ENCODE measurements around the gene TDP1. TPM values are rescaled to one million over a fixed set of nuclear protein-coding genes. Genes with fewer than 3 reads are reported as not detected.

Gene TDP1
- total RNA-seq, 4 donors from 2014 or later, result 7.5 to 9.7 (median 8.4) TPM

GRCh38 chr14:90034835-90035525 is 79.3 kb downstream of the TDP1 start:
- TF ChIP-seq POLR2AphosphoS5 (IDR thresholded peaks at IDR 0.05) (no peak), CTCF (IDR thresholded peaks at IDR 0.05) (no peak), EP300 (IDR thresholded peaks at IDR 0.05) (no peak), POLR2A (IDR thresholded peaks at IDR 0.05; ENCODE audit: low read depth) (no peak)
- Histone ChIP-seq H3K36me3 (peaks cover 6 to 59% (median 21%) of the 10 kb centered on the region in 4 donors), H3K27ac (replicated peaks in 1 of 4) (no peak overlapping the region), H3K9me3 (no peaks in the 10 kb centered on the region), H3K4me1 (no peaks in the 10 kb centered on the region), H3K4me3 (no peak overlapping the region), H3K27me3 (no peaks in the 10 kb centered on the region)
- intact Hi-C loops (cut with DNase I), result no loop called here
- no peak for DNase-seq (ENCODE audit: extremely low spot score)
- WGBS, result 94% methylated on average over 6 of the region's 6 CpGs

- intact Hi-C loops (cut with DNase I), result no loop called here
- peaks cover 1 to 64% (median 7%) of the 10 kb centered on the region in 4 donors for H3K36me3 ChIP-seq
Observed at GRCh38 chr14:90039253-90040010, 83.7 kb downstream of the TDP1 start.

GRCh38 chr14:90040411-90040810 is 84.7 kb downstream of the TDP1 start:
- 66% methylated on average over 3 of the region's 3 CpGs for WGBS
- no peak overlapping the region for H3K27ac ChIP-seq (replicated peaks in 1 of 4)
- intact Hi-C loops (cut with DNase I), result no loop called here
- peaks cover 0 to 61% (median 1%) of the 10 kb centered on the region in 4 donors for H3K36me3 ChIP-seq
- H3K9me3 ChIP-seq, result no peaks in the 10 kb centered on the region
- H3K4me3 ChIP-seq, result no peak overlapping the region
- TF ChIP-seq POLR2A (IDR thresholded peaks at IDR 0.05; ENCODE audit: low read depth), result no peak
- no peak for TF ChIP-seq EP300 (IDR thresholded peaks at IDR 0.05)
- no peak for TF ChIP-seq POLR2AphosphoS5 (IDR thresholded peaks at IDR 0.05)
- DNase-seq (ENCODE audit: extremely low spot score), result no peak
- no peaks in the 10 kb centered on the region for H3K27me3 ChIP-seq
- H3K4me1 ChIP-seq, result peaks cover 0 to 4% (median 0%) of the 10 kb centered on the region in 4 donors

More at GRCh38 chr14:90039253-90040010, 83.7 kb downstream of the TDP1 start:
- H3K27ac ChIP-seq (replicated peaks in 1 of 4), result no peak overlapping the region
- TF ChIP-seq POLR2A (IDR thresholded peaks at IDR 0.05; ENCODE audit: low read depth) (no peak), CTCF (IDR thresholded peaks at IDR 0.05) (no peak), EP300 (IDR thresholded peaks at IDR 0.05) (no peak), POLR2AphosphoS5 (IDR thresholded peaks at IDR 0.05) (no peak)
- no peaks in the 10 kb centered on the region for H3K27me3 ChIP-seq
- WGBS, result 95% methylated on average over 11 of the region's 11 CpGs
- H3K4me3 ChIP-seq, result no peak overlapping the region
- no peaks in the 10 kb centered on the region for H3K4me1 ChIP-seq
- H3K9me3 ChIP-seq, result no peaks in the 10 kb centered on the region
- DNase-seq (ENCODE audit: extremely low spot score), result no peak

GRCh38 chr14:90042496-90043252 is 86.9 kb downstream of the TDP1 start:
- WGBS, result 91% methylated on average over 9 of the region's 9 CpGs
- Histone ChIP-seq H3K36me3 (peaks cover 0 to 46% (median 1%) of the 10 kb centered on the region in 4 donors), H3K9me3 (no peaks in the 10 kb centered on the region), H3K4me3 (no peak overlapping the region), H3K4me1 (peaks cover 0 to 7% (median 0%) of the 10 kb centered on the region in 4 donors), H3K27me3 (no peaks in the 10 kb centered on the region), H3K27ac (replicated peaks in 1 of 4) (no peak overlapping the region)
- TF ChIP-seq POLR2A (IDR thresholded peaks at IDR 0.05; ENCODE audit: low read depth), result no peak
- TF ChIP-seq CTCF (IDR thresholded peaks at IDR 0.05), result no peak
- no peak for TF ChIP-seq EP300 (IDR thresholded peaks at IDR 0.05)
- TF ChIP-seq POLR2AphosphoS5 (IDR thresholded peaks at IDR 0.05), result no peak
- no peak for DNase-seq (ENCODE audit: extremely low spot score)
- intact Hi-C loops (cut with DNase I), result no loop called here

Data from esophagus muscularis mucosa (tissue), 4 donors.